IMR-90 (cell line): ENCODE measurements around the gene ADD3. TPM values are rescaled to one million over a fixed set of nuclear protein-coding genes. Genes with fewer than 3 reads are reported as not detected.

ENCODE experiments used
- ATAC-seq: fragments of 200-7000 bp; cut with Tn5 transposase; 2 replicates; pipeline ENCODE4 v1.9.1; 2020; ENCODE audit warnings: low read depth, mild to moderate bottlenecking, moderate library complexity
- BruUV-seq: library from RNA; stranded (reverse); fragments of 400-500 nt; replicated peaks from 2 replicates; lab custom pipeline; 2021; lab: Mats Ljungman, UMichigan
- CTCF ChIA-PET: fragments of 300-600 bp; formaldehyde crosslinking; extraction: SDS; loops from one replicate; lab custom pipeline; 2021; ENCODE audit warnings: antibody characterized with exemption; lab: Yijun Ruan, JAX
- POLR2A ChIA-PET: fragments of 300-600 bp; sonication (Branson Sonifier 250); formaldehyde crosslinking; loops from one replicate; lab custom pipeline; 2022; ENCODE audit warnings: antibody characterized with exemption; ENCODE audit not compliant: unreplicated experiment; lab: Charles Lee
- DNase-seq: peaks from one replicate; pipeline ENCODE4 v3.0.0; 2013
- H2AFZ ChIP-seq: replicated peaks from 2 replicates; pipeline ENCODE3; 2013; ENCODE audit warnings: low read length, mild to moderate bottlenecking; ENCODE audit not compliant: poor library complexity
- H2AK5ac ChIP-seq: 2 replicates; pipeline ENCODE4 v1.6.1; 2013; ENCODE audit warnings: low read depth, low read length, inconsistent platforms
- H2AK9ac ChIP-seq: replicated peaks from 2 replicates; pipeline ENCODE3; 2013; ENCODE audit warnings: mild to moderate bottlenecking, low read depth, low read length, moderate library complexity; ENCODE audit not compliant: poor library complexity
- H2BK120ac ChIP-seq: 2 replicates; pipeline ENCODE4 v1.6.1; 2013; ENCODE audit warnings: low read depth, low read length, inconsistent platforms
- H2BK15ac ChIP-seq: 3 replicates; pipeline ENCODE4 v1.6.1; 2013; ENCODE audit warnings: low read depth, low read length, inconsistent platforms
- H2BK20ac ChIP-seq: 2 replicates; pipeline ENCODE4 v1.6.1; 2013; ENCODE audit warnings: low read depth, mild to moderate bottlenecking, inconsistent platforms, low read length, moderate library complexity
- H2BK5ac ChIP-seq: 2 replicates; pipeline ENCODE4 v1.6.1; 2013; ENCODE audit warnings: mild to moderate bottlenecking, low read depth, low read length, inconsistent platforms; ENCODE audit not compliant: poor library complexity, severe bottlenecking
- H3K14ac ChIP-seq: replicated peaks from 2 replicates; pipeline ENCODE4 v1.6.1; 2013; ENCODE audit warnings: low read depth, low read length, inconsistent platforms
- H3K18ac ChIP-seq: 2 replicates; pipeline ENCODE4 v1.6.1; 2013; ENCODE audit warnings: low read depth, low read length, control low read depth
- H3K23ac ChIP-seq: 2 replicates; pipeline ENCODE4 v1.6.1; 2013; ENCODE audit warnings: low read depth, low read length, inconsistent platforms
- H3K27ac ChIP-seq: 2 replicates; pipeline ENCODE4 v1.5.1; 2013; ENCODE audit warnings: mild to moderate bottlenecking, control low read depth, low read length; ENCODE audit not compliant: insufficient read depth
- H3K27me3 ChIP-seq: 2 replicates; pipeline ENCODE4 v1.6.1; 2013; ENCODE audit warnings: low read length; ENCODE audit not compliant: control insufficient read depth, insufficient read depth
- H3K36me3 ChIP-seq: 2 replicates; pipeline ENCODE4 v1.6.1; 2013; ENCODE audit warnings: low read length, mixed read lengths; ENCODE audit not compliant: control insufficient read depth, insufficient read depth
- H3K4ac ChIP-seq: 2 replicates; pipeline ENCODE4 v1.6.1; 2013; ENCODE audit warnings: low read depth, low read length, inconsistent platforms
- H3K4me1 ChIP-seq: 2 replicates; pipeline ENCODE4 v1.6.1; 2013; ENCODE audit warnings: low read length, mixed read lengths; ENCODE audit not compliant: control insufficient read depth, insufficient read depth
- H3K4me2 ChIP-seq: 2 replicates; pipeline ENCODE4 v1.6.1; 2013; ENCODE audit warnings: low read depth, mild to moderate bottlenecking, control low read depth, low read length, moderate library complexity
- H3K4me3 ChIP-seq: 2 replicates; pipeline ENCODE4 v1.5.1; 2013; ENCODE audit warnings: low read depth, mild to moderate bottlenecking, control low read depth, low read length, moderate library complexity; ENCODE audit not compliant: insufficient read depth
- H3K56ac ChIP-seq: 2 replicates; pipeline ENCODE4 v1.6.1; 2013; ENCODE audit warnings: low read length, inconsistent platforms; ENCODE audit not compliant: insufficient read depth; ENCODE audit errors: extremely low read depth
- H3K79me1 ChIP-seq, 2 experiments: 2 replicates each; pipeline ENCODE4 v1.6.1; 2013; ENCODE audit warnings: low read length in 2 of 2, inconsistent platforms in 1 of 2, low read depth in 1 of 2
- H3K9ac ChIP-seq: 2 replicates; pipeline ENCODE4 v1.6.1; 2013; ENCODE audit warnings: low read depth, low read length, control low read depth
- H3K9me1 ChIP-seq: 2 replicates; pipeline ENCODE4 v1.6.1; 2013; ENCODE audit warnings: low read length, inconsistent platforms; ENCODE audit not compliant: insufficient read depth
- H3K9me3 ChIP-seq: 2 replicates; pipeline ENCODE4 v1.6.1; 2013; ENCODE audit warnings: low read length; ENCODE audit not compliant: control insufficient read depth, insufficient read depth
- H4K20me1 ChIP-seq: 2 replicates; pipeline ENCODE4 v1.6.1; 2013; ENCODE audit warnings: low read length, inconsistent platforms; ENCODE audit not compliant: insufficient read depth
- H4K5ac ChIP-seq: 2 replicates; pipeline ENCODE4 v1.6.1; 2013; ENCODE audit warnings: mild to moderate bottlenecking, low read depth, low read length, control low read depth
- H4K8ac ChIP-seq, 2 experiments: 2 replicates each; pipeline ENCODE4 v1.6.1; 2013; ENCODE audit warnings: low read depth in 2 of 2, low read length in 2 of 2, control low read depth in 1 of 2, inconsistent platforms in 1 of 2
- H4K91ac ChIP-seq: 2 replicates; pipeline ENCODE4 v1.6.1; 2013; ENCODE audit warnings: low read depth, low read length, inconsistent platforms; ENCODE audit not compliant: insufficient read depth
- CEBPB ChIP-seq: IDR thresholded peaks from 2 replicates; pipeline ENCODE4 v1.6.1; 2012; ENCODE audit warnings: low read depth, low read length, improper control_type of control experiment
- CHD1 ChIP-seq: IDR thresholded peaks from 2 replicates; pipeline ENCODE4 v1.6.1; 2012; ENCODE audit warnings: low read depth, low read length, improper control_type of control experiment
- CTCF ChIP-seq: conservative IDR thresholded peaks from 2 replicates; pipeline ENCODE4 v1.5.1; 2012; ENCODE audit warnings: mild to moderate bottlenecking, low read depth, low read length, improper control_type of control experiment
- ELK1 ChIP-seq: fragments of 150-350 bp; IDR thresholded peaks from 2 replicates; pipeline ENCODE4 v1.6.1; 2016; ENCODE audit warnings: low read depth, mild to moderate bottlenecking, low read length, moderate library complexity, borderline replicate concordance
- MAFK ChIP-seq: IDR thresholded peaks from 2 replicates; pipeline ENCODE4 v1.6.1; 2012; ENCODE audit warnings: low read depth, low read length, improper control_type of control experiment
- MXI1 ChIP-seq: IDR thresholded peaks from 2 replicates; pipeline ENCODE4 v1.6.1; 2012; ENCODE audit warnings: low read depth, mild to moderate bottlenecking, low read length, moderate library complexity, borderline replicate concordance
- POLR2A ChIP-seq: IDR thresholded peaks from 2 replicates; pipeline ENCODE4 v1.6.1; 2012; ENCODE audit warnings: mild to moderate bottlenecking, low read depth, low read length
- RAD21 ChIP-seq: IDR thresholded peaks from 2 replicates; pipeline ENCODE4 v1.6.1; 2012; ENCODE audit warnings: low read length, improper control_type of control experiment
- RCOR1 ChIP-seq: IDR thresholded peaks from 2 replicates; pipeline ENCODE4 v1.6.1; 2012; ENCODE audit warnings: mild to moderate bottlenecking, low read length, improper control_type of control experiment; ENCODE audit not compliant: insufficient replicate concordance
- RFX5 ChIP-seq: IDR thresholded peaks from 2 replicates; pipeline ENCODE4 v1.8.0; 2012; ENCODE audit warnings: low read depth, mild to moderate bottlenecking, low read length, moderate library complexity
- SMC3 ChIP-seq: fragments of 150-350 bp; IDR thresholded peaks from 2 replicates; pipeline ENCODE4 v1.6.1; 2016; ENCODE audit warnings: low read depth, mild to moderate bottlenecking, antibody characterized with exemption, low read length, moderate library complexity
- USF2 ChIP-seq: fragments of 150-350 bp; IDR thresholded peaks from 2 replicates; pipeline ENCODE4 v1.6.1; 2017; ENCODE audit warnings: mild to moderate bottlenecking, antibody characterized with exemption, low read length, low read depth
- WGBS, 2 experiments: methylation state at CpG; one replicate each; pipeline versions ENCODE4 v1.1.5 to v1.1.7; 2013; ENCODE audit warnings: missing lambda C conversion rate in 2 of 2; ENCODE audit not compliant: insufficient read length in 1 of 2; ENCODE audit errors: extremely low coverage in 2 of 2; 5-methylcytosine and 5-hydroxymethylcytosine counted together
- dilution Hi-C: fragments of 300-500 bp; cut with HindIII; formaldehyde crosslinking; loops from one replicate; pipeline ENCODE4 v1.14.3; 2018; ENCODE audit warnings: low sequenced_read_pairs; ENCODE audit not compliant: unreplicated experiment
- in situ Hi-C: fragments of 300-500 bp; cut with MboI; formaldehyde crosslinking; loops from 3 replicates; pipeline ENCODE4 v1.14.3; 2019; ENCODE audit warnings: low sequenced_read_pairs, inconsistent platforms, mixed read lengths
- intact Hi-C: fragments of 100-400 bp; cut with micrococcal nuclease; formaldehyde crosslinking; loops from 2 replicates; pipeline ENCODE4 v1.10.0; 2022
- polyA plus RNA-seq, 3 experiments: library from polyadenylated mRNA; depleted of rRNA; stranded (reverse); fragments of >200 nt; gene quantifications; 2 replicates each; pipeline ENCODE4 v1.2.3, GENCODE V29; 2012; ENCODE audit warnings: low replicate concordance in 1 of 3
- total RNA-seq: library from RNA; depleted of rRNA; stranded (reverse); fragments of >200 nt; gene quantifications from 2 replicates; pipeline ENCODE4 v1.2.3, GENCODE V29; 2012

Gene ADD3
- total and polyA plus RNA-seq, 2 of the 4 experiments (the other 2 are of a cell fraction) = 138 to 212 TPM

- H3K9me1 ChIP-seq = no peaks in the 10 kb centered on the region
- intact Hi-C loops = no loop called here
- H3K9me3 ChIP-seq = no peaks in the 10 kb centered on the region
- H3K27me3 ChIP-seq = peaks cover 26% of the 10 kb centered on the region
- H2AK9ac ChIP-seq = no peak overlapping the region
- H3K14ac ChIP-seq = no peak overlapping the region
- no peak overlapping the region for H4K5ac ChIP-seq
- no peak overlapping the region for H2BK15ac ChIP-seq
- no peak overlapping the region for H3K27ac ChIP-seq
- H3K56ac ChIP-seq = no peak overlapping the region
- ATAC-seq (no peak), DNase-seq (no peak)
- no peak overlapping the region for H3K23ac ChIP-seq
- no peak overlapping the region for H2BK120ac ChIP-seq
- no peak overlapping the region for H2AK5ac ChIP-seq
- WGBS, 2 experiments = no CpG with 5 or more reads among the region's 5 CpGs
- no peaks in the 10 kb centered on the region for H3K4me1 ChIP-seq
- no peaks in the 10 kb centered on the region for H3K79me1 ChIP-seq
- H4K8ac ChIP-seq = no peak overlapping the region
- H3K18ac ChIP-seq = no peak overlapping the region
- no peak overlapping the region for H3K4me3 ChIP-seq
- H2BK5ac ChIP-seq = no peak overlapping the region
- no TSS peak for BruUV-seq
- no peak overlapping the region for H4K91ac ChIP-seq
- no peak overlapping the region for H3K9ac ChIP-seq
- no peaks in the 10 kb centered on the region for H4K20me1 ChIP-seq
- no peak overlapping the region for H3K4ac ChIP-seq
- ChIA-PET CTCF (interaction anchor here (0.6 kb wide), 1 partner anchor 34 kb away, joined by 3 read pairs; no protein-coding TSS in a partner anchor), POLR2A (no interaction called here)
- H3K36me3 ChIP-seq = no peaks in the 10 kb centered on the region
- no peak overlapping the region for H3K4me2 ChIP-seq
- dilution Hi-C loops = no loop called here
- in situ Hi-C loops = no loop called here
- no peak overlapping the region for H2AFZ ChIP-seq
- H2BK20ac ChIP-seq = no peak overlapping the region
- no peak for TF ChIP-seq RFX5
- no peak for TF ChIP-seq ELK1
- no peak for TF ChIP-seq MAFK
- no peak for TF ChIP-seq CEBPB
- TF ChIP-seq MXI1 = no peak
- TF ChIP-seq SMC3 = no peak
- TF ChIP-seq RCOR1 = no peak
- TF ChIP-seq USF2 = no peak
- TF ChIP-seq CTCF = no peak
- no peak for TF ChIP-seq RAD21
- no peak for TF ChIP-seq CHD1
- no peak for TF ChIP-seq POLR2A
Measured at GRCh38 chr10:110174816-110175215, 167.0 kb downstream of the ADD3 start.
